Measurements from ENCODE around the gene SKIDA1. TPM values are rescaled to one million over a fixed set of nuclear protein-coding genes. Genes with fewer than 3 reads are reported as not detected.
A peak's percentile ranks its signal among the peaks of the same experiment; 100 is the strongest.

Gene SKIDA1
- total RNA-seq, 2 donors from 2014 or later: 0.54 TPM; not detected in 1

DNA sequence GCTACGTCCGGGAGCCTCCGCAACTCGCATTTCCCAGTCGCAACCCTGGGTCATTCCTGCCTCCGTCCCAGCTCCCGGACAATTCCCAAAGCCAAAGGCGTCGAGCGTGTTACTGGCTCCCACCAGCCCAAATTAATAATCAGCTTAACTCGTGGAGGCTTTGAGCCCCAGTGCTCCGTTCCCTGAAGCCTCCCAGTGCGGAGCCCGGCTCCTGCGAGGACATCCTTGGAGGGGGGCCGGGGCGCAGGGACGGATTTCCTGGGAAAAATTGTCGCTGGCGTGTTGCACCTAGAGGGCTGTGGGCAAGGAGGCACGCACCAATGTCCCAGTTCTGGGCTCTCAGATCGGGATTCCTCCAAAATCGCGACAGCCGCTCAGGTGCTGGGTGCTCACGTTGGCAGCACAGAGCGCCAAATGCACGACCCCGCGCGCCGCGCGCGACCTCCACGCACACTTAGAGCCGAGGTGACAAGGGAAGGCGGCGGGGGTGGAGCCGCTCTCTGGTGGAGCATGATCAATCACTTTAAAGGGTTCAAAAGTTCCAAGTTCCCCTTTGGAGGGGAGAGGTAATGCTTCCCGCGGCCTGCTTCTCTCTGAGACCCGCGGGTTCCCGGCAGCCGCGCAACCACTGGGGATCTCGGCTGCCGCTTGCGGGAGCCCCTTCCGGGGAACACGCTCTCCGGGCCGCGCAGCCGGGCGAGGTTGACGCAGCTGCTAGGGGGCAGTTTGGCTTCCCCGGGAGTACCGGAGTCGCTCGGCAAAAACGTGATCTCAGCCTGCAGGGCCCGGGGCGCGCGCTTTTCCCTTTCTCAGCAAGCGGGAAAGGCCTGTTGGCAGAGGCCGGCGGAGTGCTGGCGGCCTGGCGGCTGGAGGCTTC is 25.5 kb downstream of the SKIDA1 start:
- H3K36me3 Mint-ChIP-seq: peaks cover 4 to 6% of the 10 kb centered on the region in 2 donors
- ATAC-seq: no peak
- peak in 1 of 2 donors; percentile 21 for DNase-seq (ENCODE audit: low spot score in 2 of 2)
- no peaks in the 10 kb centered on the region for H3K9me3 Mint-ChIP-seq
- H3K27ac Mint-ChIP-seq: no peak overlapping the region

DNA sequence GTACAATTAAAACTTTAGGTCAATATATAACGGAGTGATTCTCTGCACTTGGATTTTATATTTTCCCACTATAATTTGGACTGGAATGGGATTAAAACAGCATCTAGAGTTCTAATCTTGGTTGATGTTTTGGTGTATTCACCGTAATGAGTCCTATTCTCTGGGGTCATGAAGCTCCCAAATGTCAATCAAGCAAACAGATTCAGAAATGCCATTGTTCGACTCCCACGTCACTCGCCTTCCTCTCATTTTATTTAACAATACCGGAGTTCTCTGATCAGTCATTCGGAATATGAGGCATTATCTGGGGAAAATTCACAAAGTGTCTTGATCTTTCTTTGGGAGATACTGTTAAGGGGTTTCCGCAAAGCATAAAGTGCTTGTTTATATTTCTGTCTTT is 26.5 kb downstream of the SKIDA1 start:
- H3K27ac Mint-ChIP-seq: no peak overlapping the region
- no peaks in the 10 kb centered on the region for H3K9me3 Mint-ChIP-seq
- ATAC-seq (no peak), DNase-seq (ENCODE audit: low spot score in 2 of 2) (no peak)
- peaks cover 7% of the 10 kb centered on the region in 2 donors for H3K36me3 Mint-ChIP-seq

DNA sequence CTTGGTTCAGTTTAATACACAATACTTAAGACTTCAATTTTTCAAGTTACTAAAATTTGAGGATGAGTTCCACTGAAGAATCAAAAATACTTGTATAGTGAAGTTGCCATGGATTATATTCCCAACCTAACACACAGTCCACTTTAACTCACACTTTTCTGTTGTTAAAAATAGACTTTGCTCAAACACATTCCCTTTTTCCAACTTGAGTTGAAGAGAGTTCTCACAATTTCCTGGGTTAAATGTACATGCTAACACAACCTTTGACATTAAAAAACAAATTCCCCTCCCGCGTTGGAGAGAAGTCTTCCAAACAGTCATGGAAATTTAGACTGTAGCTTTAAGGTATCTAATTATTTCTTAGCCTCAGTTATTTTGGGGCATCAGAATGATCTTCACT is 27.1 kb downstream of the SKIDA1 start:
- Mint-ChIP-seq H3K27ac (no peak overlapping the region), H3K9me3 (no peaks in the 10 kb centered on the region), H3K36me3 (peaks cover 7 to 12% of the 10 kb centered on the region in 2 donors)
- no peak for DNase-seq (ENCODE audit: low spot score in 2 of 2)
- ATAC-seq: no peak

DNA sequence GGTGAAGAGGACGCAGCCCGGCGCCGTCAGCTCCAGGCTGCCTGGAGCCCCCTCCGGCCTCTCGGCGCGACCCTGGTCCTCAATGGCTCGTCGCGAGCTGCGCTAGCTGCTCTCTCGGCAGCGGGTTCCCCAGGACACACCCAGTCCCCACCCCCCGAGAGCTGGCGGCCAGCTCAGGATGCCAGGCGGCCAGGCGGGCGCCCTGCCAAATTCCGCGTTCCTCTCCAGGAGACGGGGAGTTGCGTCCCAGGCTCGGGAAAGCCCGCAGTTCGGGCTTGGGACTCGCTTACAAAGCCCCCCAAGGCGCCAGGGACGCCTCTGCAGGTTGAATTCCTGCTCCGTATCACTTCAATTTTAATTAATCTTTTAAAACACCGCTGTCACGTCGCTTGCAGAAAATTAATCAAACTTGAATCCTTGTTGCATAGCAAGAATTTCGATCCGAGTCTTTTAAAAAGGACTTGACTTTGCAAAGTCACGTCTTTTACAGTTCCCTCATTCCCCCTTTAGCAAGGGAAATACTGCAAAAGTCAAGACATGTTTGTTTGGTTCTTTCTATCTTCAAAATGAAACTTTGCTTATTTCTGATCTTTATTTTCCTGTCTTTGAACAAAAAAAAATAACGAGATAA is 28.2 kb downstream of the SKIDA1 start:
- H3K27ac Mint-ChIP-seq: no peak overlapping the region
- DNase-seq (ENCODE audit: low spot score in 2 of 2) (peak in 1 of 2 donors; percentile 42), ATAC-seq (peak in 1 of 2 donors; percentile 12)
- peaks cover 7 to 12% of the 10 kb centered on the region in 2 donors for H3K36me3 Mint-ChIP-seq
- H3K9me3 Mint-ChIP-seq: no peaks in the 10 kb centered on the region

DNA sequence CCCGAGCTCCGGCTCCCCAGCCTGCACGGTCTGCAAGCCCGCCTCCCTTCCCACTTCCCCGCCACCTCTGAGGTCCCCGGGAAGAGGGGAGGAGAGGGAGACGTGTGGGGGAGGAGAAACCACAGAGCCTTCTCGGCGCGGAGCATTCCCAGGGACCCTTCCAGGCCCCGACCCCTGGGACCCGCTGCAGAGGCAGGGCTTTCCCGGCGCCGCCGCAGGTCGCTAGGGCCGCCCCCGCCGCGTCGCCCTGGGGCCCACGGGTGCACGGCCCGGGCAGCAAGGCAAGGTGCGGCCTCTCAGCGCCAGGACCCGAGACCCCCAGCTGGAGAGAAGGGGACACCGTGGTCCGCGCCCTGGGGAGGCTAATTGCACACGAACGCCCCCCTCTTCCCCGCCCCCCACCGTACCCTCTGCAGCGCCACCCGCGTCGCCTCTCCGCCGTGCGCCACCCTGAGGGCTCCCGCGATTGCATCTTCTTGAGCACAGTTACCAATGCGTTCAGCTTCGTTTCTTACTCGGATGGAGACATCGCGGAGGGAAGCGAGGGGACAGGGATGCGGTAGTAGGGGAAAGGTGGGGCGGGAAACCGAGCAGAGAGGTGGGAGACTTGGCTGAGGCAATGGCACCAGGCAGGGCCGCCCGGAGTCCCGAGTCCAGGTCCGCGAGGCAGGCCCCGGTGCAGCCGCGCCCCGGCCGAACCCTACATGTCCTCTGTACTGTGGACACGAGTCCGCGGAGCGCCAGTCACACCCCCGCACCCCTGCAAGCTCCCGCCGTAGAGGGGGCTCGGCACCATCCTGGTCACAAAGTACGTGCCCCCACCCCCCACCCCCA is 28.9 kb downstream of the SKIDA1 start:
- peaks cover 7 to 12% of the 10 kb centered on the region in 2 donors for H3K36me3 Mint-ChIP-seq
- ATAC-seq (peak; percentile 54 to 68), DNase-seq (ENCODE audit: low spot score in 2 of 2) (peak in 1 of 2 donors; percentile 55)
- H3K9me3 Mint-ChIP-seq: no peaks in the 10 kb centered on the region
- no peak overlapping the region for H3K27ac Mint-ChIP-seq

DNA sequence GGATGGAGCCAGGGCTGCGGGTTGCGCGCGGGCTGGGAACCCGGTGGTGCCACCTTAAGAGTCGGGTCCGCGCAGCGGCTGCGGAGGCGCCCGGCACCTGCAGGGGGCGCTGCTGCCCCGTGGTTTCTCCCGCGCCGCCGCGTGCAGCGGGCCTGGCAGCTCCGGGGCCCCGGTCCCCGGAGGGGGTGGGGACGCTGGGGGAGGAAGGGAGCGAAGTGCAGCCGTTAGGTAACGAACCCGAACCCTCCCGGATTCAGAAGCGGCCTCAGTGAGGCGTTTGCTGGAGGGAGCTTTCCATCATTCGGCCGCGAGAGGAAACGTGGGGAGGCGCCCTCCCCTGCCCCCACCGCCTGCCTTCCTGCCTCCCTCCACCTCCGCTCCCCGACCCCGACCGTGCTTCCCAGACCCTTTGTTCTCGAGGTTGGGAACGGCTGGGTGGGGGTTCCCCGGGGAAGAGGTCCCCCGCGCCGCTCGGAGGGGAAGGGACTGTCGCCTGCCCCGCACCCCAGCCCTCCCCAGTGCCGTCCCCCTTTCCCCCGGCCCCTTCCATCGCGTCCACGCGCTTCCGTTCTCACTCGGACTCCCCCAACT is 29.6 kb downstream of the SKIDA1 start:
- DNase-seq (ENCODE audit: low spot score in 2 of 2): peak; percentile 84 to 98
- Mint-ChIP-seq H3K9me3 (no peaks in the 10 kb centered on the region), H3K27ac (peak overlapping the region in 1 of 2 donors; percentile 50), H3K36me3 (peaks cover 7 to 12% of the 10 kb centered on the region in 2 donors)
- peak; percentile 84 to 89 for ATAC-seq

DNA sequence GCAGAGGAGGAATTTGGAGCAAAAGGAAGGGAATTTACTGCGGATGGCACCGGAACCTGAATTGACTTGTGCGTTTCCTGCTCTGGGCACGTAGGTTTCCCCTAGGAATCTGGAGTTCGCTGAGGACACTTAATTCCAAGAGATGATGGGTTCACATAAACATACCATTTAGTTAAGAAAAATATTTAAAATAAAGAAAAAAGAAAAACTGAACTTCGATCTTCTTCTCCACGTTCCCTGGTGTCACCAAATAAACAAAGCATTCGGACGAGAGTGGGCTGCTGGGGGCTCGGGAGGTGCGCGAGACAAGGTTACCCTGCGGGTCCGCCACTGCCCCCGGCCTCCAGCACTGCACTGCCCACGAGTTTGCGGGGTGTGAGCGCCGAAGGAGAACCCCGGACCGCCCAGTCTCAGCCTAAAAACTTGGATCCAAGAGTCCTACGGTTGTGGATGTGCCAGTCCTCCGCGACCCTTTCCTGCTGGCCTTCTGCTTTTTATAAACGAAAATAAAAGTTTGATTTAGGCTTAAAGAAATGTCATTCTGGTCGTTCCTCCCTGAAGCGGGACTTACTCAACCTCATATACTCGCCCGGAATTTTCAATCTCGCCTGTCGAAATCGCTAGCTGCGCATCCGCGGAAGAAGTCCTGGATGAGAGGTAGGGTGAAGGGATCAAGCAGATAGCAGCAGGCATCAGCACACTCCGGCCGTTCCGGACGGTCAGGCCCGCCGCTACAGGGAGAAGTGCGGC is 30.3 kb downstream of the SKIDA1 start:
- ATAC-seq (peak in 1 of 2 donors; percentile 2), DNase-seq (ENCODE audit: low spot score in 2 of 2) (no peak)
- no peaks in the 10 kb centered on the region for H3K9me3 Mint-ChIP-seq
- peak overlapping the region in 1 of 2 donors; percentile 50 for H3K27ac Mint-ChIP-seq
- peaks cover 7 to 12% of the 10 kb centered on the region in 2 donors for H3K36me3 Mint-ChIP-seq

DNA sequence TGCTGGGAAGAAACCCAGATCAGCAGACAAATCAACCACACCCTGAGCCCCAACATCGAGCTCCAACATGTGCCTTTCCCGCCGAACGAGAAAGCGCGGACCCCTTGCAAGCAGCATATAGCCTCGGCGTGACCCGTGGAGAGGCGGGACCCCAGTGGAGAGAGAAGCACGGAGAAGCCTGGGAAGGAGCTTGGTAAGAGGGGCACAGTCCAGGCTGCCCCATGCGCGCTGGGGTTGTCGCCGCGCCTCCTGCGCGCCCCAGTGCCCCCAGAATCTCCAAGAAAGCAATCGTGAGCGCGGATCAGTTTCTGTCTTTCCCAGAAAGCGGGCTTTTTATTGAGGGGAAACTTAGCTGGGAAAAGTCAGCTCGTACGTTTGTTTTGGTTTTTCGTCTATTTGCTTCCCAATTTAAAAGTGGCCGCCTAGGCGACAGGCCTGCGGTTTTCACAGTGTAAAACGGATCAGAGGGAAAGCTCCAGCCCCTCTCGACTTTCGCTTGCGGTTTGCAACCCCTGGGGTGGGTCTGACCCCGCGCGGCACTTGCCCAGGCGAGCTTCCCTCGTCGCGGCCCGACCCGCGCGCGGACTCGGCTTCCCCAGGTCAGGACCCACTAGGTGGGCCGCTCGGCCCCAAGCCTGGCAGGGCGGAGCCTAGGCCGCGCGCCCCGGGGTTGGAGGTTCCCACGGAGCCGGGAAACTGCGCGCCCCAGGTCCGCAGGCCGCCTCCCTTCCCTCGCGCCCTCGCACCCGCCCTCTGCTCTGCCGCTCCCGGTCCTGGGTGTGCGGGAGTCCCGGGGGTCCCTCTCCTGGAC is 31.1 kb downstream of the SKIDA1 start:
- Mint-ChIP-seq H3K36me3 (peaks cover 7 to 12% of the 10 kb centered on the region in 2 donors), H3K9me3 (no peaks in the 10 kb centered on the region), H3K27ac (no peak overlapping the region)
- DNase-seq (ENCODE audit: low spot score in 2 of 2): peak in 1 of 2 donors; percentile 38
- no peak for ATAC-seq

DNA sequence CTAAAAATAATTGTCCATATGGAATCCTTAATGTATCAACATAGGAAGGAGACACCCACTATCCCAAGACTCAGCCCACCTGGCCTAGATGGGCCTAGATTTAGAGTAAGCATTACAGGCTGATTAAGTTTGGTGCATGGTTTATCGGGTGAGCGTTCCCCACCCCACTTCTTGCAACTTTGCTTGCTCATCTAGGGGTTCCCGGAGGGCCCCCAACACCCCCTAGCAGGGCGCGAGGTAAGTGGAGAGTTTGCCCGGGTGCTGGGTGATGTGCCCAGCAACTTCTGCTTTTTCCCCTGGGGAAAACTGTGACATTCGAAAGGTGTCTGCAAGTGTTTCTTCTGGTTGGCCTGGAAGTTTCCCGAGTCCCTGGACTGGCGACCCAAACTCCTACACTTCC is 31.7 kb downstream of the SKIDA1 start:
- no peak overlapping the region for H3K27ac Mint-ChIP-seq
- H3K9me3 Mint-ChIP-seq: no peaks in the 10 kb centered on the region
- no peak for DNase-seq (ENCODE audit: low spot score in 2 of 2)
- peaks cover 7% of the 10 kb centered on the region in 2 donors for H3K36me3 Mint-ChIP-seq
- ATAC-seq: no peak

DNA sequence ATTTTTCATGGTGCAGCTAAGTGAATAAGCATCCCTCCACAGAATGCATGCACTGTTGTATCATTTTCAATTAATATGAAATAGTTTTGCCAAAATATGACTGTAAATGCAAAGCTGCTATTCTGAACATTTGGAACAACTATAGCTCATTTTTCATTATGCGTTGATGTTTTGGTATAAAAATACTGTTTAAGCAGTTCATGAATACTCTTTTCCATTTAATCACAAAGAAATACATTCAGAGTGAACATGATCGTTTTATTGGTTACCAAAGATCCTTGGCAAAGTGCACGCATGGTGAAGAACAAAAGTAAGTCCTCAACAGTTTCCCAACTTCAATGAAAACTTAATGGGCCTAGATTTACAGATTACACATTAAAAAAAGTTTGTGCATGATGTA is 33.1 kb downstream of the SKIDA1 start:
- Mint-ChIP-seq H3K27ac (no peak overlapping the region), H3K9me3 (no peaks in the 10 kb centered on the region), H3K36me3 (peaks cover 7% of the 10 kb centered on the region in 2 donors)
- ATAC-seq: no peak
- no peak for DNase-seq (ENCODE audit: low spot score in 2 of 2)

DNA sequence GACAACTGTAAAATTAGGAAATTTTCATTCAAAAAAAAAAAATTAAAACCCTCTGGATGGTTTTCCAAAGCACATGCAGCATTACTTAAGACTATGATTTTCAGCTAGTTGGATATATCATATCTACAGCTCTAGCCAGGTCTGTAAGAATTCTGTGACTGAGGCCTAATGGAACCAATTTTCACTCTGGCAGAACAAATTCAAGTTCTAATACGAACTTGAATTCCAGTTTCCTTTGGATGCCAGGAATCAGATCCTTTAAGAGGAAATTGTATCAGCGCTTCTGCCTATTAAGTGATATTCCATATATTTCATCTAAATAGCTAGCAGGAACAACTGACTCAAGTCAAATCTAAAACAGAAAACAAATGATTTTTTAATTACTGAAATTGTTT is 34.8 kb downstream of the SKIDA1 start:
- DNase-seq (ENCODE audit: low spot score in 2 of 2) (no peak), ATAC-seq (no peak)
- H3K9me3 Mint-ChIP-seq: no peaks in the 10 kb centered on the region
- H3K36me3 Mint-ChIP-seq: peaks cover 7% of the 10 kb centered on the region in 2 donors
- no peak overlapping the region for H3K27ac Mint-ChIP-seq

DNA sequence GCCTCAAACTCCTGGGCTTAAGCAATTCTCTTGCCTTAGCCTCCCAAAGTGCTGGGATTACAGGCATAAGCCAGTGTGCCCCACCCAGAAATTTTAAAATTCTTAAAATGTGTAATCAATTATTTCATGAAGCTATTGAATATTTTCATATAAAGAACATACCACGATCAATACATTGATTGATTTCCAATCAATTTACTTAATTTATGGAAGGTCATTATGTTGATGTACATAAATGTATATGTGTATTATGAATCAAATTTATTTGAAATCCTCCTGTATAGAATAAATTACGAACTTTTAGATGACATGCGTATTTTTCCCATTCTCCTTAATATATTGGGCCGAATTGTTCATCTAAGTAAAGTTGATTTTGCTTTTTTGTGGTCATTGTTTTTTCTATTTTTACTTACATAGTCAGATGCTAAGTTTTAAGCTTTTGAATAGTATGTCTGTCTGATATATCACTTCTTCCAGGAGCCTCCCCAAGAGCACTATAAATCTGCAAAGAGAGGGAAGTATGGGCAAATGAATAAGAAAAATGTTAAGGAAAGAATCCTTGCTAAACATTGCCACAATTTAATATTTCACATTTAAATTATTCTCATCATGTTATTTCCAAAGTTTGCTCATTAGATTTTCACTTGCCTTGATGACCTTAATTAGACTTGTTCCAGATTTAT is 35.3 kb downstream of the SKIDA1 start:
- no peaks in the 10 kb centered on the region for H3K9me3 Mint-ChIP-seq
- no peak overlapping the region for H3K27ac Mint-ChIP-seq
- peaks cover 3 to 7% of the 10 kb centered on the region in 2 donors for H3K36me3 Mint-ChIP-seq
- no peak for DNase-seq (ENCODE audit: low spot score in 2 of 2)
- ATAC-seq: no peak

DNA sequence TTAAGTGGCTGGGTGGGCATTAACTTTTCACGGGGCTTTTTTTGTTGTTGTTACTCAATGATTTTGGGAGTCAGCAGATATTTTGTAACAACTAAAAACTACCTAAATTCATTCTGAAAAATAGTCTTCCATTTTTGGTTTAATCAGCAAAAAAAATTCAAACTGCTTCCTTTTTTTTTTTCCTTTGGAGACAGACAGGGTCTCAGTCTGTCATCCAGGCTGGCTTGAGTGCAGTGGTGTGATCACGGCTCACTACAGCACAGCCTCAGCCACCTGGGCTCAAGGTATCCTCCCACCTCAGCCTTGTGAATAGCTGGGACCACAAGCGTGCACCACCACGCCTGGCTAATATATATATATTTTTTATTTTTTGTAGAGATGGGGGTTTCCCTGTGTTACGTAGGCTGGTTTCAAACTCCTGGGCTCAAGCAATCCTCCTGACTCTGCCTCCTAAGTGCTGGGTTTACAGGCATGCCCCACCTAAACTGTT is 36.5 kb downstream of the SKIDA1 start:
- Mint-ChIP-seq H3K36me3 (peaks cover 0 to 5% of the 10 kb centered on the region in 2 donors), H3K27ac (no peak overlapping the region), H3K9me3 (no peaks in the 10 kb centered on the region)
- DNase-seq (ENCODE audit: low spot score in 2 of 2) (no peak), ATAC-seq (no peak)

DNA sequence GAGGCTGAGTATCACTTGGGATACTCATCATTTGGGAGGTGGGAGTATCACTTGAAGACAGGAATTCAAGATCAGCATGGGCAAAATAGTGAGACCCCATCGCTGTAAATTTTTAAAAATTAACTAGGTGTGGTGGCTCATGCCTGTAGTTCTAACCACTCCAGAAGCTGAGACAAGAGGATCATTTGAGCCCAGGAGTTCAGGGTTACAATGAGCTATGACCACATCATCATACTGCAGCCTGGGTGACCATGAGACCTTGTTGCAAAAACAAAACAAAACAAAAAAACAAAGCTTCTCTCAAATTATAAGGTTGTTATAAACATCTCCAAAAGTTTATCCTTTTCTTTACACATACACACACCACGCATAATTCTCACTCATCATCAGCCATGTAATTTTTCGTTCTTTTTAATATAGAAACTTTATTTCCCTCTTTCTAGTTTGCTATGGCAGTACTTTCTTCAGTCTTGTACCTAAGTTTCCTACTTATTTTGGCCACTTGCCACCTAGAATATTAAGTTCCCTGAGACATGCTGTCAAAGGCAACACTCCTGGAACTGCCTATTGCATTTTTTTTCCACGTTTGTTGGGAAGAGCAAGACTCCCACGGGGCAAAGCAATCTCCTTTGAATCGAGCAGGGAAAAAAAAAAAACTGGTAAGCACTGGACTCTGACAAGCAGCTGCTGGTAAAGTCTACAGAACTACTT is 37.1 kb downstream of the SKIDA1 start:
- no peak overlapping the region for H3K27ac Mint-ChIP-seq
- no peaks in the 10 kb centered on the region for H3K9me3 Mint-ChIP-seq
- DNase-seq (ENCODE audit: low spot score in 2 of 2) (no peak), ATAC-seq (no peak)
- H3K36me3 Mint-ChIP-seq: no peaks in the 10 kb centered on the region

Data from activated naive CD4-positive, alpha-beta T cell treated with anti-CD3 and anti-CD28 coated beads, Interleukin-2, amount 50 U/mL, for 72 hours (primary cell).